Activated T-cell treated with anti-CD3 and anti-CD28 coated beads, Interleukin-2, amount 50 U/mL, for 72 hours (primary cell): ENCODE measurements around the gene ADGRD1. TPM values are rescaled to one million over a fixed set of nuclear protein-coding genes. Genes with fewer than 3 reads are reported as not detected.
"Not testable (repeated sequence)": the region's sequence is repeated elsewhere in the genome, so short reads cannot be mapped to it uniquely, and the experiment has no call there.

ENCODE experiments used
- ATAC-seq, 2 donors: fragments of 150-1000 bp; cut with Tn5 transposase; replicated peaks in 1 of 2; 2 replicates each; pipeline ENCODE4 v1.10.0; 2021; ENCODE audit warnings: moderate library complexity in 2 of 2, mild to moderate bottlenecking in 1 of 2
- DNase-seq, 2 donors: peaks; one replicate each; pipeline ENCODE4 v3.0.0; 2021 to 2022; ENCODE audit warnings: mixed read lengths in 1 of 2
- H3K27ac Mint-ChIP-seq: one replicate; pipeline ENCODE4 v1.8.0; 2022; ENCODE audit warnings: mild to moderate bottlenecking, moderate library complexity, mixed read lengths
- H3K27me3 Mint-ChIP-seq: one replicate; pipeline ENCODE4 v1.8.0; 2022; ENCODE audit warnings: low read depth, mixed read lengths
- H3K36me3 Mint-ChIP-seq, 2 donors: one replicate each; pipeline ENCODE4 v1.8.0; 2022; ENCODE audit warnings: mixed read lengths in 2 of 2, mild to moderate bottlenecking in 1 of 2; ENCODE audit not compliant: insufficient read depth in 2 of 2
- H3K4me1 Mint-ChIP-seq: one replicate; pipeline ENCODE4 v1.8.0; 2022; ENCODE audit warnings: low read depth, mixed read lengths
- H3K4me3 Mint-ChIP-seq, 2 donors: one replicate each; pipeline ENCODE4 v1.8.0; 2022; ENCODE audit warnings: mild to moderate bottlenecking in 2 of 2, mixed read lengths in 2 of 2, moderate library complexity in 2 of 2
- H3K9me3 Mint-ChIP-seq, 2 donors: one replicate each; pipeline ENCODE4 v1.8.0; 2022; ENCODE audit warnings: mixed read lengths in 2 of 2
- total RNA-seq, 2 donors: library from RNA; stranded (reverse); gene quantifications; one replicate each; pipeline ENCODE4 v1.2.3, GENCODE V29; 2022

Gene ADGRD1
- total RNA-seq, 2 donors from 2014 or later, result 2.0 to 2.5 TPM

- H3K27ac Mint-ChIP-seq, result no peak overlapping the region
- no peaks in the 10 kb centered on the region for H3K9me3 Mint-ChIP-seq
- DNase-seq (no peak), ATAC-seq (no peak)
- no peak overlapping the region for H3K4me3 Mint-ChIP-seq
- H3K4me1 Mint-ChIP-seq, result no peaks in the 10 kb centered on the region
- H3K36me3 Mint-ChIP-seq, result no peaks in the 10 kb centered on the region
- peaks cover 20% of the 10 kb centered on the region for H3K27me3 Mint-ChIP-seq
These were observed 112.1 kb downstream of the ADGRD1 start for GRCh38 chr12:131065801-131066200.

GRCh38 chr12:131066207-131066885 lies 112.6 kb downstream of the ADGRD1 start:
- no peaks in the 10 kb centered on the region for H3K4me1 Mint-ChIP-seq
- H3K9me3 Mint-ChIP-seq, result no peaks in the 10 kb centered on the region
- no peak overlapping the region for H3K27ac Mint-ChIP-seq
- H3K36me3 Mint-ChIP-seq, result no peaks in the 10 kb centered on the region
- ATAC-seq (no peak), DNase-seq (no peak)
- H3K4me3 Mint-ChIP-seq, result no peak overlapping the region
- peaks cover 20% of the 10 kb centered on the region for H3K27me3 Mint-ChIP-seq

GRCh38 chr12:131066886-131067490 lies 113.3 kb downstream of the ADGRD1 start:
- no peak for DNase-seq
- no peak overlapping the region for H3K27ac Mint-ChIP-seq
- H3K27me3 Mint-ChIP-seq, result peaks cover 20% of the 10 kb centered on the region
- no peaks in the 10 kb centered on the region for H3K36me3 Mint-ChIP-seq
- no peaks in the 10 kb centered on the region for H3K9me3 Mint-ChIP-seq
- ATAC-seq, result no peak
- no peaks in the 10 kb centered on the region for H3K4me1 Mint-ChIP-seq
- H3K4me3 Mint-ChIP-seq, result no peak overlapping the region

- Mint-ChIP-seq H3K36me3 (no peaks in the 10 kb centered on the region), H3K4me3 (no peak overlapping the region), H3K27me3 (peaks cover 18% of the 10 kb centered on the region), H3K4me1 (no peaks in the 10 kb centered on the region), H3K27ac (no peak overlapping the region), H3K9me3 (no peaks in the 10 kb centered on the region)
- no peak for DNase-seq
- no peak for ATAC-seq
These were observed 114.5 kb downstream of the ADGRD1 start for GRCh38 chr12:131067981-131068851.

GRCh38 chr12:131068926-131069720 lies 115.4 kb downstream of the ADGRD1 start:
- H3K27me3 Mint-ChIP-seq, H3K4me1 Mint-ChIP-seq, H3K9me3 Mint-ChIP-seq, H3K27ac Mint-ChIP-seq, DNase-seq, H3K36me3 Mint-ChIP-seq, ATAC-seq, H3K4me3 Mint-ChIP-seq: not testable (repeated sequence)

- H3K4me3 Mint-ChIP-seq, result not testable (repeated sequence)
These were observed 116.4 kb downstream of the ADGRD1 start for GRCh38 chr12:131070136-131070535.

GRCh38 chr12:131070668-131071067 lies 117.0 kb downstream of the ADGRD1 start:
- not testable (repeated sequence) for H3K4me1 Mint-ChIP-seq, H3K27ac Mint-ChIP-seq, DNase-seq, H3K36me3 Mint-ChIP-seq, H3K4me3 Mint-ChIP-seq, ATAC-seq, H3K9me3 Mint-ChIP-seq, H3K27me3 Mint-ChIP-seq

More at GRCh38 chr12:131070136-131070535, 116.4 kb downstream of the ADGRD1 start:
- not testable (repeated sequence) for H3K36me3 Mint-ChIP-seq, H3K27me3 Mint-ChIP-seq, H3K4me1 Mint-ChIP-seq, ATAC-seq, H3K27ac Mint-ChIP-seq, H3K9me3 Mint-ChIP-seq, DNase-seq

- not testable (repeated sequence) for H3K9me3 Mint-ChIP-seq, H3K4me3 Mint-ChIP-seq, H3K27me3 Mint-ChIP-seq, DNase-seq, H3K4me1 Mint-ChIP-seq, H3K27ac Mint-ChIP-seq, ATAC-seq, H3K36me3 Mint-ChIP-seq
These were observed 117.6 kb downstream of the ADGRD1 start for GRCh38 chr12:131071234-131071820.

GRCh38 chr12:131071950-131072349 lies 118.2 kb downstream of the ADGRD1 start:
- H3K27me3 Mint-ChIP-seq, DNase-seq, H3K9me3 Mint-ChIP-seq, H3K36me3 Mint-ChIP-seq, H3K4me1 Mint-ChIP-seq, H3K4me3 Mint-ChIP-seq, H3K27ac Mint-ChIP-seq, ATAC-seq: not testable (repeated sequence)

GRCh38 chr12:131072451-131073230 lies 118.9 kb downstream of the ADGRD1 start:
- Mint-ChIP-seq H3K27ac (no peak overlapping the region), H3K36me3 (no peaks in the 10 kb centered on the region), H3K4me1 (no peaks in the 10 kb centered on the region), H3K9me3 (no peaks in the 10 kb centered on the region), H3K4me3 (no peak overlapping the region), H3K27me3 (no peaks in the 10 kb centered on the region)
- DNase-seq (no peak), ATAC-seq (no peak)

- peaks cover 7% of the 10 kb centered on the region for H3K27me3 Mint-ChIP-seq
- H3K36me3 Mint-ChIP-seq, result no peaks in the 10 kb centered on the region
- ATAC-seq, result peak in 1 of 2 donors; percentile 17
- no peak overlapping the region for H3K27ac Mint-ChIP-seq
- H3K9me3 Mint-ChIP-seq, result no peaks in the 10 kb centered on the region
- H3K4me1 Mint-ChIP-seq, result no peaks in the 10 kb centered on the region
- no peak for DNase-seq
- no peak overlapping the region for H3K4me3 Mint-ChIP-seq
These were observed 120.7 kb downstream of the ADGRD1 start for GRCh38 chr12:131074221-131075083.
